Nephron (organoid): ENCODE measurements around the gene SAMSN1.

Experiments
- H3K27ac Mint-ChIP-seq, 3 experiments: 2 replicates each; pipeline ENCODE4 v1.8.0; 2020; ENCODE audit warnings: mixed read lengths in 3 of 3, mild to moderate bottlenecking in 2 of 3, moderate library complexity in 1 of 3
- H3K27me3 Mint-ChIP-seq: 2 replicates; pipeline ENCODE4 v1.8.0; 2021; ENCODE audit warnings: low read depth, mild to moderate bottlenecking, moderate library complexity, mixed read lengths
- H3K36me3 Mint-ChIP-seq: 2 replicates; pipeline ENCODE4 v1.8.0; 2020; ENCODE audit warnings: low read depth, mixed read lengths
- H3K4me1 Mint-ChIP-seq: 2 replicates; pipeline ENCODE4 v1.8.0; 2020; ENCODE audit warnings: mixed read lengths
- H3K4me3 Mint-ChIP-seq, 3 experiments: 2 replicates each; pipeline ENCODE4 v1.8.0; 2020; ENCODE audit warnings: mild to moderate bottlenecking in 3 of 3, mixed read lengths in 3 of 3, moderate library complexity in 2 of 3
- H3K9me3 Mint-ChIP-seq: 2 replicates; pipeline ENCODE4 v1.8.0; 2020; ENCODE audit warnings: mixed read lengths
- TF ChIP-seq, protein P1 (sequence below), 3 experiments: fragments of 200-600 bp; sonication (generic); IDR thresholded peaks; one replicate each; pipeline ENCODE4 v1.5.0; 2021; ENCODE audit warnings: antibody characterized with exemption in 3 of 3; ENCODE audit not compliant: unreplicated experiment in 3 of 3

The SAMSN1 gene

DNA sequence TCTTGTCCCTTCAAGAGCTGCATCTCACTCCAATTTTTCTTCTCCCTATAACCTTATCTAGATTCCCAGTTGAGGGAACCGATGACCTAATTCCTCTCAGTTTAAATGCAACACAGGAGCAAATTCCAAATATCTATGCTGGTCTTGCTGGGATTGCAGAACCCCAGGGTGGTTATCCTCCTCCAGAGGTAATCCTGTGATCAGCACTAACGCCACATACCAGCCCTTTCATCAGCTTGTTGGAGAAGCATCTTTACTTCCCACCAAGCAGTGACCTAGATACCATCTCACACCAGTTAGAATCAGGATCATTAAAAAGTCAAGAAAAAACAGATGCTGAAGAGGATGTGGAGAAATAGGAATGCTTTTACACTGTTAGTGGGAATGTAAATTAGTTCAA lies 52.4 kb downstream of the SAMSN1 start:
- H3K4me1 Mint-ChIP-seq: no peaks in the 10 kb centered on the region
- H3K4me3 Mint-ChIP-seq: no peak overlapping the region
- no peaks in the 10 kb centered on the region for H3K27me3 Mint-ChIP-seq
- no peak overlapping the region for H3K27ac Mint-ChIP-seq
- peaks cover 3% of the 10 kb centered on the region for H3K9me3 Mint-ChIP-seq
- TF ChIP-seq, protein P1, sequence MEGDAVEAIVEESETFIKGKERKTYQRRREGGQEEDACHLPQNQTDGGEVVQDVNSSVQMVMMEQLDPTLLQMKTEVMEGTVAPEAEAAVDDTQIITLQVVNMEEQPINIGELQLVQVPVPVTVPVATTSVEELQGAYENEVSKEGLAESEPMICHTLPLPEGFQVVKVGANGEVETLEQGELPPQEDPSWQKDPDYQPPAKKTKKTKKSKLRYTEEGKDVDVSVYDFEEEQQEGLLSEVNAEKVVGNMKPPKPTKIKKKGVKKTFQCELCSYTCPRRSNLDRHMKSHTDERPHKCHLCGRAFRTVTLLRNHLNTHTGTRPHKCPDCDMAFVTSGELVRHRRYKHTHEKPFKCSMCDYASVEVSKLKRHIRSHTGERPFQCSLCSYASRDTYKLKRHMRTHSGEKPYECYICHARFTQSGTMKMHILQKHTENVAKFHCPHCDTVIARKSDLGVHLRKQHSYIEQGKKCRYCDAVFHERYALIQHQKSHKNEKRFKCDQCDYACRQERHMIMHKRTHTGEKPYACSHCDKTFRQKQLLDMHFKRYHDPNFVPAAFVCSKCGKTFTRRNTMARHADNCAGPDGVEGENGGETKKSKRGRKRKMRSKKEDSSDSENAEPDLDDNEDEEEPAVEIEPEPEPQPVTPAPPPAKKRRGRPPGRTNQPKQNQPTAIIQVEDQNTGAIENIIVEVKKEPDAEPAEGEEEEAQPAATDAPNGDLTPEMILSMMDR (IDR thresholded peaks at IDR 0.05; ENCODE audit: unreplicated experiment in 3 of 3): no peak
- no peaks in the 10 kb centered on the region for H3K36me3 Mint-ChIP-seq

DNA sequence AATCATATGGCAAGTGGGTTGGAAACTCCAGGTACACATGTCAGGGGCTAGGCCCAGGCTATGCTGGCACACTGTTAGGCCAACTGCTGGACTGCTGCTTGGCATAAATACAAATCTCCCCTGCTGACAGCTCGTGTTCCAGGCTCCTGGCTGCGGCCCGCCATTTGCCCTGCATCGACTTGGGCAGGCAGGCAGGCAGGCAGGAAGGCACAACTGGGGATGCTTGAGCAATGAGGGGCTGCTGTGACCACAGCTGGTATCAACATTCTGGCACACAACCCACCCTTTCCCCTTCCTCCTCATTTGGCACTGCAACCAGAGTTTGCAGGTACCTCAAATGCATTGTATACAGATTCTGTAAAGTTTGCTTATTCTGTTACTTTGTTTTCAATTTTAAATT lies 53.2 kb downstream of the SAMSN1 start:
- H3K9me3 Mint-ChIP-seq: peaks cover 3% of the 10 kb centered on the region
- TF ChIP-seq, protein P1 (IDR thresholded peaks at IDR 0.05; ENCODE audit: unreplicated experiment in 3 of 3): no peak
- H3K36me3 Mint-ChIP-seq: no peaks in the 10 kb centered on the region
- H3K4me1 Mint-ChIP-seq: no peaks in the 10 kb centered on the region
- no peaks in the 10 kb centered on the region for H3K27me3 Mint-ChIP-seq
- H3K27ac Mint-ChIP-seq: no peak overlapping the region
- H3K4me3 Mint-ChIP-seq: no peak overlapping the region

DNA sequence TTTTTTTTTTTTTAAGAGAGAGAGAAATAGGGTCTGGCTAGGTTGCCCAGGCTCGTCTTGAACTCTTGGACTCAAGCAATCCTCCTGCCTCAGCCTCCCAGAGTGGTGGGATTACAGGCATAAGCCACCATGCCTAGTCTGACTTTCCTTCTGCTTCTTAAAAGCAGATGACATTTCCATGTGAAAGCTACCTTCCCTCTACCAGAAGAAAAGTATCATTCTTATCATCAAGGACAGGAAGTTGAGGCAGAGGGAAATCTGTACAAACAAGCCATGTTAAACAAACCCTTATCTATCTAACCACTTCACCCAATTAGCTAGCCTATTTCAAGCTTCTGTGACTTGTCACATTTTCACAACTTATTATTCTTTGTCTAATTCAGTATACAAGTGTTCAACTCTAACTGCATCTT lies 54.8 kb downstream of the SAMSN1 start:
- H3K36me3 Mint-ChIP-seq: no peaks in the 10 kb centered on the region
- no peak overlapping the region for H3K4me3 Mint-ChIP-seq
- TF ChIP-seq, protein P1 (IDR thresholded peaks at IDR 0.05; ENCODE audit: unreplicated experiment in 3 of 3): no peak
- H3K27me3 Mint-ChIP-seq: no peaks in the 10 kb centered on the region
- peaks cover 3% of the 10 kb centered on the region for H3K9me3 Mint-ChIP-seq
- H3K4me1 Mint-ChIP-seq: no peaks in the 10 kb centered on the region
- no peak overlapping the region for H3K27ac Mint-ChIP-seq

DNA sequence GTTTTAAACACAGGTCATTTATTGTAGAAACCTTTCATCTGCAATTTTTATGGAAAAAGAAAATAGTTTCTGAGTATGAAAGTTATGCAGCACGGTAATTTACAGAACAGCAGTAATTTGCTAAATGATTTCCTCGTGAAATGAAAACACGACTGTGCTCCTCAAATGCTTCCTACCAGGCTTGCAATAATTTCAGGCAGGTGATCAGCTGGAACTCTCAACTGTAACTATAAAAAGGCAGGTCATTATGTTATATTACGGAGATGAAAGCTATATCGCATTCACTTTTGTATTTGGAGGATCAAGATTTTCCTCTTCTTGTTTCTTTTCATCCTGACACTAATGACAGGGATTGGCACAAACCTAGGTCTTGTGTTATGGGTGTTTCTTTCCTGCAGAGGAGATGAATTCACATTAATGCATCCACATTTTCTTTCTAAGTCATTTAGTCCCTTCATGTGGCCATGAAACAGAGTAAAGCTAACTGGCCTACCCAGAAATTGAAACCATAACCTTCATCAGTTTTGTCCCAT lies 57.4 kb downstream of the SAMSN1 start:
- Mint-ChIP-seq H3K27me3 (no peaks in the 10 kb centered on the region), H3K4me3 (no peak overlapping the region), H3K9me3 (no peaks in the 10 kb centered on the region), H3K36me3 (no peaks in the 10 kb centered on the region), H3K4me1 (no peaks in the 10 kb centered on the region), H3K27ac (no peak overlapping the region)
- TF ChIP-seq, protein P1 (IDR thresholded peaks at IDR 0.05; ENCODE audit: unreplicated experiment in 3 of 3): no peak

DNA sequence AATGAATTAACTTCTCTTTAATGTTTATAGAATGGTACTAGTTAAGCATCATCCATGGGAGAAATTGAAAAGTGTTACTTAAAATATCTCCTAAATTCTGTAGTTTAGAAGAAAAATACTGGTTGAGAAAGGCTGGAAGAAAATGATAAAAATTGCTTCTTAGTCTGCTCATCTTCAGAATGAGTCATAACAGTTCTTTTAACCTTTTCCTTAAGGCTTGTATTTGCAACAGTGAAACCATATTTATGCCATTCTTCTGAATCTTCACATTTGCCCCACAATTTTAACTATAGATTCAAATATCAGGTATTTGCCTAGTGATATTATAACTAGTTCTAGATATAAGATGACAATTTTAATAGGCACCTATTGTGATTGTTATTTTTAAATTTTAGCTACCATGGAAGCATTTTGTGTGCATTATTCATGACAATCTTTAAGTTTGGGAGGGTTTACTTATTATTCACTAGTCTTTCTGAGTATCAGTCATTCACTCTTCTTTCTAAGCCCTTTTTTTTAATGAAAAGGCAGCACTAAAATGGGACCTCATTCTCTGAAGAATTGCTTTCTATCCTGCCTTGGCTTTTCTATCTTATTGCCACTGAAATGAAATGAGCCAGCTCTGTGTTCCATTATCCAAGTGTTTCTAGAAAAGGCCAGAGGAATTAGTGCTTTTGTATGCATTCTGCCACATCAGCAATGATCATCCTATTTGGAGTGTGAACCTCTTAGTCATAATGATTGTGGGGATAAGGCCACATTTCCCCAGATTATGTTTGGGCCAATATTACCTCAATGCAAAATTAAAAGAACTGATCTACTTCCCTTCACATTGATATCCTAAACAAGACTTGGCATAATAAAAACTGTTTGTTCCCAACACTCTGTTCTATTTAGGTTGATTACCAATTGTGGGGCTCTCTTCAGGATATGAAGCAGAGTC lies 58.4 kb downstream of the SAMSN1 start:
- H3K9me3 Mint-ChIP-seq: no peaks in the 10 kb centered on the region
- no peak overlapping the region for H3K27ac Mint-ChIP-seq
- H3K27me3 Mint-ChIP-seq: no peaks in the 10 kb centered on the region
- H3K4me1 Mint-ChIP-seq: no peaks in the 10 kb centered on the region
- TF ChIP-seq, protein P1 (IDR thresholded peaks at IDR 0.05; ENCODE audit: unreplicated experiment in 3 of 3): no peak
- no peaks in the 10 kb centered on the region for H3K36me3 Mint-ChIP-seq
- H3K4me3 Mint-ChIP-seq: no peak overlapping the region
